OCI-LY3 (cell line): Measurements from ENCODE around the gene LRRC46.

Experiments
- H2AFZ ChIP-seq: fragments of 200-600, 300-600 bp; shearing (Covaris generic); 2 replicates; pipeline ENCODE4 v1.6.0; 2014; ENCODE audit warnings: antibody characterized with exemption, low read depth, low read length
- H3K27ac ChIP-seq: fragments of 200-600, 300-600 bp; sonication (generic); 2 replicates; pipeline ENCODE4 v1.5.1; 2014; ENCODE audit warnings: mild to moderate bottlenecking, low read length, moderate library complexity, mixed read lengths
- H3K27me3 ChIP-seq: fragments of 200-600, 300-600 bp; sonication (generic); 2 replicates; pipeline ENCODE4 v1.6.1; 2014; ENCODE audit warnings: low read depth, low read length, mixed read lengths
- H3K36me3 ChIP-seq: fragments of 200-600, 300-600 bp; sonication (generic); replicated peaks from 2 replicates; pipeline ENCODE3; 2014; ENCODE audit warnings: low read depth, low read length, mixed read lengths
- H3K4me1 ChIP-seq: fragments of 300-600, 200-600 bp; sonication (generic); 2 replicates; pipeline ENCODE4 v1.6.1; 2014; ENCODE audit warnings: low read length, mixed read lengths
- H3K4me2 ChIP-seq: fragments of 200-600, 300-600 bp; sonication (generic); 2 replicates; pipeline ENCODE4 v1.6.1; 2014; ENCODE audit warnings: low read length, mixed read lengths
- H3K4me3 ChIP-seq: fragments of 300-600, 200-600 bp; sonication (generic); 2 replicates; pipeline ENCODE4 v1.5.1; 2014; ENCODE audit warnings: antibody characterized with exemption, mild to moderate bottlenecking, low read length, moderate library complexity
- H3K79me2 ChIP-seq: fragments of 300-600, 200-600 bp; shearing (Covaris generic); 2 replicates; pipeline ENCODE4 v1.6.1; 2014; ENCODE audit warnings: mild to moderate bottlenecking, low read length, mixed read lengths
- H3K9ac ChIP-seq: fragments of 300-600, 200-600 bp; shearing (Covaris generic); 2 replicates; pipeline ENCODE4 v1.6.0; 2014; ENCODE audit warnings: mild to moderate bottlenecking, low read length, moderate library complexity
- H3K9me3 ChIP-seq: fragments of 200-600, 300-600 bp; shearing (Covaris generic); 2 replicates; pipeline ENCODE4 v1.6.1; 2014; ENCODE audit warnings: low read length, mixed read lengths; ENCODE audit not compliant: insufficient read depth
- H4K20me1 ChIP-seq: fragments of 200-600, 300-600 bp; sonication (generic); 2 replicates; pipeline ENCODE4 v1.6.1; 2016; ENCODE audit warnings: low read length, mixed read lengths; ENCODE audit not compliant: insufficient read depth
- EZH2phosphoT487 ChIP-seq: fragments of 200-600 bp; shearing (Covaris generic); IDR thresholded peaks from 2 replicates; pipeline ENCODE4 v1.6.1; 2018; ENCODE audit warnings: antibody characterized with exemption, mixed run types, low read depth
- TF ChIP-seq, protein P1 (sequence below): fragments of 200-600, 300-600 bp; sonication (generic); IDR thresholded peaks from 2 replicates; pipeline ENCODE4 v1.5.1; 2014; ENCODE audit warnings: antibody characterized with exemption, low read length, low read depth

The LRRC46 gene, protein sequence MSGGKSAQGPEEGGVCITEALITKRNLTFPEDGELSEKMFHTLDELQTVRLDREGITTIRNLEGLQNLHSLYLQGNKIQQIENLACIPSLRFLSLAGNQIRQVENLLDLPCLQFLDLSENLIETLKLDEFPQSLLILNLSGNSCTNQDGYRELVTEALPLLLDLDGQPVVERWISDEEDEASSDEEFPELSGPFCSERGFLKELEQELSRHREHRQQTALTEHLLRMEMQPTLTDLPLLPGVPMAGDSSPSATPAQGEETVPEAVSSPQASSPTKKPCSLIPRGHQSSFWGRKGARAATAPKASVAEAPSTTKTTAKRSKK

DNA sequence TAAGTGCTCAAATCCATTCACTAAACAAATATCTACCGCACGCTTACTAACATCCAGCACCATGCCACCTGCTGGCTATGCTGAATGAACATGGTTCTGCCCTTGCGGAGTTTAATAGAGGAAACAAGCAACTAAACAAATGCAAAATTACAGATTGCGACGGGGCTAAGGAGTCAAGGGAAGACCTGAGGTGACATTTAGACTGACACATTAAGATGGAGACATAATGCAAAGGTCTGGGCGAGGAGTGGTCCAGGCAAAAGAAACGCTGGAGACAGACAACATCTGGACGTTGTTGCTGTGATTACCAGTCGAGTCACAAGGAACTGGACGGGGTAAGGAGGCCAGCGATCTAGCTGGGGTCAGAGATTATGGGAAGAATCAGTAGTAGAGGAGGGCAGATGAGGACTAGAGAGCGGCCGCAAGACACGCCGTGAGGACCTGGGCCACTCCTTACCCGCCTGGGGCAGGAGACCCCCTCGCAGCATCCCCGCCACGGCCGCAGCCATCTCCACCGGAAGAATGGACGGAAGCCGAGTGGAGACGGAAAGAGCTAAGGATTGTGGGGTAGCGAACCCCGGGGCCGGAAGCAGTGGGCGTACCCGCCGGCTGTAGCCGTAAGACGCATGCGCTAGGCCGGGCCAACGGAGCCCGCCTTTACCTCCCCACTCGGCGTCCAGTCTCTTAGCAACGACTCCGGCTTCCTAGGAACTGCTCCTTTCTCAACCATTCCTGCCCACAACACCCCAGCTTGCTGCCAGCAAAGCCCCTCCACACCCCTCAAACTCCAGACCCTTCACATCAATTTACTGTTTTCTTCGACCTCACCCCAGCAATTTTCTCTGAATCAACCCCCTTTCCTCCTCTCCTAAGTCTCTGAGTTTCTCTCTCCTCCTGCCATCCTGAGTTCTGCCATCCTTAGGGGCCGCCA lies at the start of gene LRRC46, which contains the start of gene MRPL10:
Gene LRRC46, plus strand, starts transcription at position 668 of the 931 bp plus-strand sequence. CDS start 320 bp downstream, outside the sequence.
Gene MRPL10, minus strand, starts transcription at position 539 of the 931 bp plus-strand sequence. Its CDS starts 30 bp downstream, at position 509.
- no peaks in the 10 kb centered on the region for H4K20me1 ChIP-seq
- no peaks in the 10 kb centered on the region for H3K27me3 ChIP-seq
- peak within 1 kb of the TSS; percentile 99 for H3K4me2 ChIP-seq
- no peaks in the 10 kb centered on the region for H3K9me3 ChIP-seq
- peak within 1 kb of the TSS; percentile 42 for H3K27ac ChIP-seq
- peaks cover 19% of the 10 kb centered on the region for H3K36me3 ChIP-seq
- peak within 1 kb of the TSS; percentile 80 for H2AFZ ChIP-seq
- peak within 1 kb of the TSS; percentile 95 for H3K4me3 ChIP-seq
- H3K9ac ChIP-seq, result peak within 1 kb of the TSS; percentile 84
- TF ChIP-seq EZH2phosphoT487, result no peak
- TF ChIP-seq, protein P1, sequence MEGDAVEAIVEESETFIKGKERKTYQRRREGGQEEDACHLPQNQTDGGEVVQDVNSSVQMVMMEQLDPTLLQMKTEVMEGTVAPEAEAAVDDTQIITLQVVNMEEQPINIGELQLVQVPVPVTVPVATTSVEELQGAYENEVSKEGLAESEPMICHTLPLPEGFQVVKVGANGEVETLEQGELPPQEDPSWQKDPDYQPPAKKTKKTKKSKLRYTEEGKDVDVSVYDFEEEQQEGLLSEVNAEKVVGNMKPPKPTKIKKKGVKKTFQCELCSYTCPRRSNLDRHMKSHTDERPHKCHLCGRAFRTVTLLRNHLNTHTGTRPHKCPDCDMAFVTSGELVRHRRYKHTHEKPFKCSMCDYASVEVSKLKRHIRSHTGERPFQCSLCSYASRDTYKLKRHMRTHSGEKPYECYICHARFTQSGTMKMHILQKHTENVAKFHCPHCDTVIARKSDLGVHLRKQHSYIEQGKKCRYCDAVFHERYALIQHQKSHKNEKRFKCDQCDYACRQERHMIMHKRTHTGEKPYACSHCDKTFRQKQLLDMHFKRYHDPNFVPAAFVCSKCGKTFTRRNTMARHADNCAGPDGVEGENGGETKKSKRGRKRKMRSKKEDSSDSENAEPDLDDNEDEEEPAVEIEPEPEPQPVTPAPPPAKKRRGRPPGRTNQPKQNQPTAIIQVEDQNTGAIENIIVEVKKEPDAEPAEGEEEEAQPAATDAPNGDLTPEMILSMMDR, result no peak
- peaks cover 17% of the 10 kb centered on the region for H3K4me1 ChIP-seq
- peaks cover 28% of the 10 kb centered on the region for H3K79me2 ChIP-seq

GRCh38 chr17:47785538-47786123 lies 45.8 kb upstream of the LRRC46 start:
- Histone ChIP-seq H3K79me2 (no peaks in the 10 kb centered on the region), H3K4me1 (no peaks in the 10 kb centered on the region), H3K27ac (no peak overlapping the region), H3K9ac (no peak overlapping the region), H2AFZ (no peak overlapping the region), H3K4me2 (no peak overlapping the region), H4K20me1 (no peaks in the 10 kb centered on the region), H3K27me3 (peaks cover 19% of the 10 kb centered on the region; the same call in 1 of the 2 replicates), H3K4me3 (no peak overlapping the region), H3K36me3 (no peaks in the 10 kb centered on the region), H3K9me3 (no peaks in the 10 kb centered on the region)
- TF ChIP-seq, protein P1, result no peak
- no peak for TF ChIP-seq EZH2phosphoT487

- Histone ChIP-seq H3K4me2 (no peak overlapping the region), H3K9ac (no peak overlapping the region), H3K27ac (no peak overlapping the region), H3K4me1 (no peaks in the 10 kb centered on the region), H4K20me1 (no peaks in the 10 kb centered on the region), H2AFZ (no peak overlapping the region), H3K9me3 (no peaks in the 10 kb centered on the region), H3K27me3 (peaks cover 36% of the 10 kb centered on the region), H3K79me2 (no peaks in the 10 kb centered on the region), H3K4me3 (no peak overlapping the region), H3K36me3 (no peaks in the 10 kb centered on the region)
- TF ChIP-seq EZH2phosphoT487, result no peak
- TF ChIP-seq, protein P1, result no peak
Observed at GRCh38 chr17:47789611-47790561, 41.6 kb upstream of the LRRC46 start.
